Measurements from ENCODE around the gene MMRN2.
"Not testable (repeated sequence)": the region's sequence is repeated elsewhere in the genome, so short reads cannot be mapped to it uniquely, and the experiment has no call there.

Gene MMRN2

GRCh38 chr10:86955501-86956194 lies 1.8 kb downstream of the MMRN2 start:
- DNase-seq: no peak

GRCh38 chr10:86954681-86955500 lies 2.5 kb downstream of the MMRN2 start:
- no peak for DNase-seq

- peak; percentile 83 for DNase-seq
Observed at GRCh38 chr10:86953747-86954680, 3.4 kb downstream of the MMRN2 start.

GRCh38 chr10:86952697-86953096 lies 4.7 kb downstream of the MMRN2 start:
- not testable (repeated sequence) for DNase-seq

GRCh38 chr10:86952106-86952505 lies 5.3 kb downstream of the MMRN2 start:
- DNase-seq: no peak

- no peak for DNase-seq
Observed at GRCh38 chr10:86951184-86951761, 6.1 kb downstream of the MMRN2 start.

GRCh38 chr10:86950349-86950748 lies 7.1 kb downstream of the MMRN2 start:
- DNase-seq: no peak

- DNase-seq: not testable (repeated sequence)
Observed at GRCh38 chr10:86947806-86948205, 9.6 kb downstream of the MMRN2 start.

GRCh38 chr10:86946213-86947155 lies 10.9 kb downstream of the MMRN2 start:
- no peak for DNase-seq

GRCh38 chr10:86945361-86946212 lies 11.8 kb downstream of the MMRN2 start:
- DNase-seq: peak; percentile 38

GRCh38 chr10:86944907-86945306 lies 12.5 kb downstream of the MMRN2 start:
- no peak for DNase-seq

GRCh38 chr10:86944471-86944870 lies 12.9 kb downstream of the MMRN2 start:
- DNase-seq: no peak

- DNase-seq: no peak
Observed at GRCh38 chr10:86944031-86944419, 13.4 kb downstream of the MMRN2 start.

GRCh38 chr10:86943316-86944030 lies 13.9 kb downstream of the MMRN2 start:
- no peak for DNase-seq

GRCh38 chr10:86942441-86943315 lies 14.7 kb downstream of the MMRN2 start:
- no peak for DNase-seq

- DNase-seq: no peak
Observed at GRCh38 chr10:86941991-86942421, 15.4 kb downstream of the MMRN2 start.

GRCh38 chr10:86941426-86941825 lies 16.0 kb downstream of the MMRN2 start:
- no peak for DNase-seq

GRCh38 chr10:86940677-86941076 lies 16.7 kb downstream of the MMRN2 start:
- no peak for DNase-seq

- DNase-seq: not testable (repeated sequence)
Observed at GRCh38 chr10:86940076-86940475, 17.3 kb downstream of the MMRN2 start.
